HG03342 (cell line): Measurements from ENCODE around the gene ALDOB.
A peak's percentile ranks its signal among the peaks of the same experiment; 100 is the strongest.

Experiments
- ATAC-seq: cut with Tn5 transposase; IDR thresholded peaks from one replicate; pipeline ENCODE4 v1.9.1; 2021; ENCODE audit warnings: mild to moderate bottlenecking, moderate library complexity; ENCODE audit not compliant: unreplicated experiment

ALDOB gene

DNA sequence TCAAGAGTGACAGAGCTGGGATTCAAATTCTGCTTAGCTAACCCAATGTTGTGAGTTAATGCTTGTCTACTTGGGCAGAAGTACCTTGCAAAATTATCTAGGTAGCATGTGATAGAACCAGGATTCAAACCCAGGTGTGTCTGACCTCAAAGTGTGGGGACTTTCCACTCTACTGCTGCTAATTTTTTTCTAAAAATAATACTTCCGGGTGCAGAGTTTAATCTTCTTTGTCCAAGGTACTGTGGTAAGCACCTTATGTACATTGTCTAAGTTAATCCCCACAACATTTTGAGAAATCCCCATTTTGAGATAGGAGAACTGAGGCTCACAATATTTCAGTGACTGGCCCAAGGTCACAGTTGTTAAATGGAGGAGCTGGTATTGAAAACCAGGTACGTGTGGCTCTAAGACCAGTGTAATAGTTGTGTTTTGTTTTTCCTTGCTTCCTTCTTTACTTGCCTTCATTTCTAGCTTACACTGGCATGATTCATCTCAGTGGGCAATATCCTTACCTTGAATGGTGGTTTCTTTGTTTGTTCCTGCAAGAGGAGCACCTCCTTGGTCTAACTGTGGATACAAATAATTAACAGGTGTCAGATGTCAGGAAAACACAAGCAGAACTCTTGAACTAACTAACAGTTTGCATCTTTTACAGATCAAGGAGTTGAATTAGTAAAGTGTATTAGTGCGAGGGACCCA, 7.5 kb downstream of the ALDOB start:
- ATAC-seq: no peak

DNA sequence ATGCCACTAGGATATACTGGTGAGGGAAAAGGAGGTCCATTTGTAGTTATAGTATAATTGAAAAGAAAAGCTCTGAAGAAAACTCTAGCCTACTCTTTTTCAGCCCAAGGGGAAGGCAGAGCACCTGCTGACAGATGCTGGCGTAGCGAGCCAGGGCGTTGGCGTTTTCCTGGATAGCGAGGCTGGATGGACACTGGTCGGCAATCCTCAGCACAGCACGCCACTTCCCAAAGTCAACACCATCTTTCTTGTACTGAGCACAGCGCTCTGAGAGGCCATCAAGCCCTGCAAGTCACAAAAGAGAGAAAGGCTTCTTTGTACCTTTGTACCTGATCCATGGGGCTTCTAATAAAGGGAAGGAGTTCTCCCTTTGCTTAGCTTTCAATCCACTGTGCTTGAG, 8.2 kb downstream of the ALDOB start:
- ATAC-seq: no peak

- ATAC-seq: no peak
These were observed 13.9 kb downstream of the ALDOB start for GRCh38 chr9:101421653-101422065.

GRCh38 chr9:101419863-101420262, 15.7 kb downstream of the ALDOB start:
- ATAC-seq: no peak

DNA sequence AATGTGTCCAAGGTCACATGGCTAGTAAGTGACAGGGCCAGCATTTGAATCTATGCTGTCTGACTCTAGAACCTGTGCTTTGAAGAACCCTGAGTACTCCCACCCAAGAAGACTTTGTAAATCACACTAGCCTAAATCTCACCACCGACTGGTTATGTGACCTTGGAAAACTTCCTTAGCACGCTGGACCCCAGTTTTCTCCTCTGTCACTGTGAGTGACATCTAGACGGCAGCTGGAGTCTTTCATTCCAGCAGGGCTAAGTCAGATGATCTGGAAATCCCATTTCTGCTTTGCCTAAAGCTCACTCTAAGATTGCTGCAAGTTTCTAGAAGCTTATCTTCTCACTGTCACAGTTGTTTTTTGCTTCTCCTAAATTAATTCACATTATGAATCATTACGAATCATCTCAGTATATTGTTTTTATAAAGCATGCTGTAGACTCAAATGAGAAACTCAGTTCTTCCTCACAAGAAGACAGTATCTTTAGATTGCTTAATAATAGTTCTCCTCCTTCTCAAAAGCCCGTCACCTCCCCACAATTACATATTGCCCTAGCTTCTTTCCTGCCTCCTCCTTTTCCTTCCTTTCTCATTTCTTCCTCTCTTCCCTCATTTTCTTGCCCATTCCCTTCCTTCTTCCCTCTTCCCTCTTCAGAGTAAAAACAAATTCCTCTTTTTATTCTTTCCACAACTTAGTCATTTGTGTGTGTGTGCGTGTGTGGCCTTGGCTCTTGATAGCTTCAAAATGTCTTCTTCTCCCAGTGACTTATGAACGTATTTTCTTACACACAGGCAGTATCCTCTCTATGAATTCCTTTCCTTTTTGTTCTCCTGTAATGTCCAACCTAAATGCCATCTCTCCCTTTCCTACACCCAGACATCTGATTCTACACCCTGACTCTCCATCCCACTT, 16.8 kb downstream of the ALDOB start:
- no peak for ATAC-seq

DNA sequence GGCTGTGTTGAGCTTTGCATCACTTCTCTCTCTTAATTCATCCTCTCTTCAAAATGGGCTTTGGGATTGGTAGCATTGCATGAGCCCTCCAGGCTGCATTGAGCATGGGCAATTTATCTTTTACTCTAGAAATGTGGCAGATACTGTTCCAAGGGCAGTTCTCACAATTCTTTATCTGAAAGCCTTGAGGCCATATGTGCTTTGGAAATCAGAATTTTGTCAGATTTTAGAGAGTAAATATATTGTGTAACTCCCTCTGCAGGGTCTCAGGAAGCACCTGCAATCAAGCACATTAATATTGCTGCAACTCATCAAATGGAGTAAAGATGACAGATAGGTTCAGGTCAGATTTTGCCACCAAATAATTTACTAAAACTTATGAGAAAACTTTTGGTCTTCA, 17.6 kb downstream of the ALDOB start:
- no peak for ATAC-seq

DNA sequence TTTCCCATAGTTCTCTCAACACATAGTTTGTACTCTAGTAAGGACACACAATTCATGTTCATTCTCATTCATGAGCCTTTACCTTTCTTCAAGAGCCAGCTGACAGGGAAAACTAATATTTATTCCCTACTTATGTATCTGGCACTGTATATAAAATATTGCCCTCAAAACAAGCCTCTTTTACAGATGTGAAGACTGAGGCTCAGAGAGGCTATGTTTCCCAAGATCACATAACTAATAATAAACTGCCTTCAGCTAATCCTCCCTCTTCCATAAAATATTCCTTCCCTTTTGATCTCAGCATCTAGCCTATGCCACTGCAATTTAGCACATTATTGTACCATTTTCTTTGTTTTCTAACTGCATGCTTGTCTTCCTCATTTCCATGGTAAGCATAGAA, 18.2 kb downstream of the ALDOB start:
- no peak for ATAC-seq

DNA sequence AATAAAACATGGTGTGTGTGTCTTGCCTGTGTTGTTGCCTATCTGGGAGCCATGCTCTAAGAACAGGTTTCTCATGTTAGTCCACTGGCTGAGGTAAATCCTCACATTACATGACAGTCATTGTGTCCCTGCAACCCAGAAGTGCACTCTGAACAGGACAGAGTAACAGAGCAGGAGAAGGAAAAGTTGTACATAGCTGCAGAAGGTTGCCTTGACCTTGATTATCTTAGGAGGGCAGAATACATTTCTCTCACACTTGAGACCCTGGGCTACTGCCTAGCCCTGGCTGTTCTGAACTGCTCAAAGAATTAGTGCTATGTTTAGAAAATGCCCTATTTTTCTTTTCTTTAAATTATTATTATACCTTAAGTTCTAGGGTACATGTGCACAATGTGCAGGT, 20.0 kb downstream of the ALDOB start:
- no peak for ATAC-seq

DNA sequence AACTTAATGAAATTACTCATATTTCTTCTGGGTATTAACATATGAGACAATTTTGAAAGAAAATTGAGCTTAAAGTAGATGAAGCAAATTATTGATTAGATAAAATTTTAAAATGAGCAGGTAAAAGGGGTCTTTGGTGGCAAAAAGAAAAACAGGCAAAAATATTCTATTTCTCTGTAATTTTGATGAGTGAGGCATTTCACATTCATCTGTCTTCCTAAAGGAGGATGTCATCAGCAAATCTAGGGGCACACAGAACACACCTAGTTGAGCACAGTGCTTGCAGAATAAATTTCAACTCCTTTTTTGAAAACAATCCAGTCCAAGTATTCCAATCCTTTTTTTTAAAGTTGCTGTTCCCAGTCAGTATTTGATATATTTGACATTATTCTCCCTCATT, 20.7 kb downstream of the ALDOB start:
- ATAC-seq: no peak

- ATAC-seq: no peak
These were observed 26.5 kb downstream of the ALDOB start for GRCh38 chr9:101409079-101409477.

DNA sequence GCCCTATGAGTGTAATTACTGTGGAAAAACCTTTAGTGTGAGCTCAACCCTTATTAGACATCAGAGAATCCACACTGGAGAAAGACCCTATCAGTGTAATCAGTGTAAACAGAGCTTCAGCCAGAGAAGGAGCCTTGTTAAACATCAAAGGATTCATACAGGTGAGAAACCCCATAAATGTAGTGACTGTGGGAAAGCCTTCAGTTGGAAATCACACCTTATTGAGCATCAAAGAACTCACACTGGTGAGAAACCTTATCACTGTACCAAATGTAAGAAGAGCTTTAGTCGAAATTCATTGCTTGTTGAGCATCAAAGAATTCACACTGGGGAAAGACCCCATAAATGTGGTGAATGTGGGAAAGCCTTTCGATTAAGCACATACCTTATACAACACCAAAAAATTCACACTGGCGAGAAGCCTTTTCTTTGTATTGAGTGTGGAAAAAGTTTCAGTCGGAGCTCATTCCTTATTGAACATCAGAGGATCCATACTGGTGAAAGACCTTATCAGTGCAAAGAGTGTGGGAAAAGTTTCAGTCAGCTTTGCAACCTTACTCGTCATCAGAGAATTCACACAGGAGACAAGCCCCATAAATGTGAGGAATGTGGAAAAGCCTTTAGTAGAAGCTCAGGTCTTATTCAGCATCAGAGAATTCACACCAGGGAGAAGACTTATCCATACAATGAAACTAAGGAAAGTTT, 27.0 kb downstream of the ALDOB start:
- no peak for ATAC-seq

DNA sequence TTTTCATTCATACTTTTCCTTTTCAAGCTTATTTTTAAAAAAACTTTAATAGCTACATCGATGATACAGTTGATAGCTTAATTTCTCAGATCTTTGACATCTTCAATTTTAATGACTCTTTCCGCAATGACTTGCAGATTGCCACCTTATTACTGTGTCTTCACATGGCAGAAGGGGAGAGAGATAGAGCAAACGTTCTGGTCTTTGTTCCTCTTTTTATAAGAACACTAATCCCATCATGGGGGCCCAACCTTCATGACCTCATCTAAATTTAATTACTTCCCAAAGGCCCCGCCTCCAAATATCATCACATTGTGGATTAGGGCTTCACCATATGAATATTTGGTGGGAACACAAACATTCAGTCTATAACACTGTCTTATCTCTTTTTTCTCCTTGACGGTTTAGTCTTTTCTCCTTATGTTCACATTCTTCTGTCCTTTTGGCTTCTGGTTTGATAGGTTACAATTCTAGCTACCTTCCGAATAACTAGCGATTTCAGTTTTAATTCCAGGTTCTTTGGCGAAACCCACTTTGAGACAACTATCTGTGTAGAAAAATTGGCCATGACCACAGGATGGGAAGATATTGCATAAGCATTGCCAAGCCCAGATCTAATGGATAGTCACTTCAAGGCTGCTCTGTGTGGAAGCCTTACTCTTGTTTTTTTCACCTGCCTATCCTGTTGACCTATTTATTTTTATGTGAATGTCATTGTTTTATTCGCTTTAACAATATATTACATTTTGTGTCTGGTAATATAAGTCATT, 31.9 kb downstream of the ALDOB start:
- ATAC-seq: no peak

DNA sequence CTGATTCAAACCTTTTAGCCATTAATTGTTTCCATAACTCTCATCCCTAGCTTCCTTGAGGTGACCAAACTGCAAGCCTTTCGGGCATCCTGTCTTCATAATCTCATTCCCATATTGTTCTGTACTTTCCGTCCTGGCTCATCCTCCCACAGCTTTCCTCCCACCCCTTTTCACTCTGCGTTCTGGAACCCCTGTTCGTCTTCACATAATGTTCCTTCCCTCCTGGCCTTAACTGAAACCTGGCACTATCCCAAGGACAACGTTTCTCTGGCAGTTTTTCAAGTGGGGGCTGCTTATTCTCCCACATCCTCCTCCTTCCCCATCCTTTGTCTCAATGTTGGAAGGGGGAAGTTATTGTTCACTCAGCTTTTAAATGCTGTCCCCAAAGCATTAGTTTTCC, 35.5 kb downstream of the ALDOB start:
- ATAC-seq: no peak

DNA sequence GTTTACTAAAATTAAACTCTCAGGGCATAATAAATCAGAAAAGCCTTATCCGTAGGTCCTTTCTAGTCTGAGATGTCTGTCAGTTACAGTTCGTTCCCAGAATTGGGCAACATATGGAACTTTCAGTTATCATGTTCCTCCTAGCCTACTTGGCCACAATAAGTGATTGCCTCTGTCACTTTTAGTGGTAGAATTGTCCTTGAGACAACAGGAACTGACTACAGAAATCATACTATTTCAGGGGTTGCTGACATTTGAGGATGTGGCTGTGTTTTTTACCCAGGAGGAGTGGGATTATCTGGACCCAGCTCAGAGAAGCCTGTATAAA, 36.0 kb downstream of the ALDOB start:
- ATAC-seq: no peak

DNA sequence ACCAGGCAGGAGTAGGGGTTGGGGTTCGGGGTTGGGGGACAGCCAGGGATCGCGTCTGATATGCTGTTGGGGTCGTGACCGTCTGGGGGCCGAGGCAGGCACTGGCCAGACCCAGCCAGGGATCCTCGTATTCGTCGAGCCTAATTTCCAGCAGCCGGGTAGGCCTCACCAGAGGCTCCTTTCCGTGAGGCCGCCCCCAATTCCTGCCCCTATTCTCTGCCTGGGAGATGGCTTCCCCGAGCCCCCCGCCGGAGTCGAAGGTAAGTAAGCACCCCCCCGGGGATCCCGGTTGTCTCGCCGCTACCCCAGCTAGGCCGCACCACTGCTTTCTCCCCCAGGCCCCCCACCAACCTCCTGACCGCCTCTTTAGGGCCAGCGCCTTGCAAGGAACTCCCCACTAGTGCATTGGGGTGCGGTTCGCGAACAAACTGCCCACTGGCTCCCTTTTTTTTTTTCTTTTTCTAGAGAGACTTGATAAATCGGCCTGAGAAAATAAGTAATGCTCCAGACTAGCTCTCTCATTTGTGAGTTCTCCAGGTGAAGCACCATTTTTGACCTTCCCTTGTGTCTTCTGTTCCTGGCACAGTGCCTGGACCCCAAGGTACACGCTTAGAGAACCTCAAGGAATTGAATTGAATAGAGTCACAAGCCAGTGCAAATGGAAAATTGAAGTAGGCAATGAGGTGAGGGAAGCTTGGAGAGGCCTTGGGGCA, 36.5 kb downstream of the ALDOB start:
- ATAC-seq: peak; percentile 3

GRCh38 chr9:101398068-101398929, 37.3 kb downstream of the ALDOB start, which contains the start of the genes MRPL50 and ZNF189:
TSS of gene MRPL50 (minus strand) at chr9:101398618. CDS start at chr9:101398592, 26 bp downstream.
TSS of gene ZNF189 (plus strand) at chr9:101398851. CDS start at chr9:101399157, 306 bp downstream.
- ATAC-seq: peak; percentile 97

GRCh38 chr9:101397746-101398067, 37.9 kb downstream of the ALDOB start:
- no peak for ATAC-seq

DNA sequence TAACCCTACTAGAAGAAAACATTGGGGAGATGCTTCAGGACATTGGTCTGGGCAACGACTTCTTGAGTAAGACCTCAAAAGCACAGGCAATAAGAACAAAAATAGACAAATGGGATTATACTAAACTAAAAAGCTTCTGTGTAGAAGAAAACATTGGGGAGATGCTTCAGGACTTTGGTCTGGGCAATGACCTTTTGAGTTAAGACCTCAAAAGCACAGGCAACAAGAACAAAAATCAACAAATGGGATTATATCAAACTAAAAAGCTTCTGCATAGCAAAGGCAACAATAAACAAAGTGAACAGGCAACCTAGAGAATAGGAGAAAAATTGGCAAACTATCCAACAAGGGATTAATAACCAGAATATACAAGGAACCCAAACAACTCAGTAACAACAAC, 40.9 kb downstream of the ALDOB start:
- no peak for ATAC-seq

DNA sequence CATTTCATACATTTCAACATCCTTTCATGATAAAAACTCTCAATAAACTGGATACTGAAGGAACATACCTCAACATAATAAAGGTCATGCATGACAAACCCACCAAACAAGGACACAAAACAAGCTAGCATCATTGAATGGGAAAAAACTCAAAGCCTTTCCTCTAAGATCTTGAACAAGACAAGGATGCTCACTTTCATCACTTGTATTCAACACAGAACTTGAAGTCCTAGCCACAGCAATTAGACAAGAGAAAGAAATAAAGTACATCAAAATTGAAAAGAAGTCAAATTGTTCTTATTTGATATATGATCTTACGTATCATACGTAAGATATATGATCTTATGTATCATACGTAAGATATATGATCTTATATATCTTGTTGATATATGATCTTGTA, 42.4 kb downstream of the ALDOB start:
- ATAC-seq: no peak
